NCI-H1417 treated with DMSO at 0.1 percent for 48 hours (cell line): ENCODE measurements around the gene CLDN2.
A peak's percentile ranks its signal among the peaks of the same experiment; 100 is the strongest.
"Not testable (repeated sequence)": the region's sequence is repeated elsewhere in the genome, so short reads cannot be mapped to it uniquely, and the experiment has no call there.

Experiments
- DNase-seq: peaks from one replicate; lab custom pipeline; 2025; lab: John Stamatoyannopoulos, UW

CLDN2 gene, protein sequence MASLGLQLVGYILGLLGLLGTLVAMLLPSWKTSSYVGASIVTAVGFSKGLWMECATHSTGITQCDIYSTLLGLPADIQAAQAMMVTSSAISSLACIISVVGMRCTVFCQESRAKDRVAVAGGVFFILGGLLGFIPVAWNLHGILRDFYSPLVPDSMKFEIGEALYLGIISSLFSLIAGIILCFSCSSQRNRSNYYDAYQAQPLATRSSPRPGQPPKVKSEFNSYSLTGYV

DNA sequence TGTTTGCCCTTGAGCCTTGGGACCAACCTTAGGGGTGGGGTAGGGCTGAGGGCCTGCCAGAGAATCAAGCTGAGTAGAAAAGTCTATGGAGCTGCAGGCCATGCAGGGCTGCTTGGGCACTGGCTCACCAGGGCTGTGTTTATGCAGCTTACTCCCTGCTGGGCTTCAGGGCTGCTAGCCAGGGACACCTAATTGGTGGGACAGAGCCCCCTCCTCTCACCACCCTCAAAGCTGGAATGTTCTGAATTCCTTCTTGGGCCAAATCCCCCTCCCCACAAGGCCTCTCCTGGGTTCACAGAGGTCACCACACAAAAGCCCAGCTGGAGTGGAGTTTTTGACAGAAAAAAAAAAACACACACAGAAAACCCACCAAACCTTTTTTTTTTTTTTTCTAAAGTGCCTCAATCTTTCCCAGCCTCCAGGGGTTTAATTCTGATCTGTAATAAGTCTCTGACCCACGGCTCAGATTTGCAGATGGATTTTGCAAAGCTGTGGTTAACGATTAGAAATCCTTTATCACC, at the start of gene CLDN2:
CLDN2 (plus strand) TSS at position 471 of the 521 bp plus-strand sequence. CDS start 7,827 bp downstream, outside the sequence.
- DNase-seq = no peak

DNA sequence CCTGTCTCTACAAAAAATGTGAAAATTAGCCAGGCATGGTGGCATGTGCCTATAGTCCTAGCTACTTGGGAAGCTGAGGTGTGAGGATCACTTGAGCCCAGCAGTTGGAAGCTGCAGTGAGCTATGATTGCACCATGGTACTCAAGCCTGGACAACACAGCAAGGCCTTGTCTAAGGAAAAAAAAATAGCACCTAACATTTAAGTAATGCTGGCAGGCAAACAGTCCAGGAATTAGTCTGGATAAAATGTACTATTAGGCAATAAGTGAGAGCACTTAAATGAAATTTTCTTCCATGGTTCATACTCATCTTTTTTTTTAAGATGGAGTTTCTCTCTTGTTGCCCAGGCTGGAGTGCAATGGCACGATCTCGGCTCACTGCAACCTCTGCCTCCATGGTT, 47.4 kb upstream of the CLDN2 start:
- DNase-seq = not testable (repeated sequence)

DNA sequence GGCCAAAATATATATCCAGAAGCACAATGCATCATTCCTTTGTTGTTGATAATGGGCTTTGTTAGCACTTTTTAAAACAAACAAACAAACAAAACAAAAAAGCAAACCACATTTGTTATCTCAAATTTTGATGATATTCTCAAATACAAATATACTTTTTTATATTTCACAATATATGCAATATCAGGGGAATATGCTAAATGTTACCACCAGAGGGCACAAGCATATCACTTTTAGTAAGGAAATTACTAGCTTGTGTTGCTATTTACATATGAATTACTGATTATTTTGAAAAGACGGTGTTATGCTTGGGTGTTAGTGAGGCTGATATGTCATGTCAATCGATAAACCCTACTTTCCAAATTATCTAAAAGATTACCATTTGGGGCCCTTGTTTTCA, 46.1 kb upstream of the CLDN2 start:
- no peak for DNase-seq

DNA sequence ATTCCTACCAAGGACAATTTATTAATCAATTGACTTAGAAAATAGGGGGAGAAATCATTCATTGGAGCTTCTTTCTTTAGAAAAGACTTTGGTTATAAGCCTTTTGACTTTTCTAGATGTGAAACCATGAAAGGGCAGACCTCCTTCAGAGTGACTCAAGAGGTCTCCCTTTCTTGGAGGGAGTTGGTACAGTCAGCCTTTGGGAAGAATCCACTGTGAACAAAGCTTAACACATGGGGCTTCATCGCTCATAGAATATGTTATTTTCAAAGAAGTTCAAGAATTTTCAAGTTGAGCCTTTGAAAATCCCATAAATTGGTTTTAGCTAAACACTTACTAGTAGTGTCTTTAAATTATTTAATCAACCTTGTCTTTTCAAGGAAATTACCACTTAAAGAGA, 45.1 kb upstream of the CLDN2 start:
- DNase-seq = no peak

DNA sequence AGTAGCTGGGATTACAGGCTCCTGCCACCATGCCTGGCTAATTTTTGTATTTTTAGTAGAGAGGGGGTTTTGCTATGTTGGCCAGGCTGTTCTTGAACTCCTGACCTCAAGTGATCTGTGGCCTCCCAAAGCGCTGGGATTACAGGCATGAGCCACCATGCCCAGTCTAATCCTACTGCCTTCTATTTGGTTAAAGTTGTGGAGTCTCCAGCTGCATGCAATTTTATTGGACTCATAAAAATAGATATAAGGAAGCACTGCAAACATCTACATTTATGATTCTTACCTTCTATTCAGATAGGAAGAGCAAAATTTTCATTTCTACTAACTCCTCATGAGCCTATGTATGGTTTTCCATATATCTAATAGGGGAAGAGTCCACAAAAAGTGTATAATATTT, 30.7 kb upstream of the CLDN2 start:
- DNase-seq = no peak

DNA sequence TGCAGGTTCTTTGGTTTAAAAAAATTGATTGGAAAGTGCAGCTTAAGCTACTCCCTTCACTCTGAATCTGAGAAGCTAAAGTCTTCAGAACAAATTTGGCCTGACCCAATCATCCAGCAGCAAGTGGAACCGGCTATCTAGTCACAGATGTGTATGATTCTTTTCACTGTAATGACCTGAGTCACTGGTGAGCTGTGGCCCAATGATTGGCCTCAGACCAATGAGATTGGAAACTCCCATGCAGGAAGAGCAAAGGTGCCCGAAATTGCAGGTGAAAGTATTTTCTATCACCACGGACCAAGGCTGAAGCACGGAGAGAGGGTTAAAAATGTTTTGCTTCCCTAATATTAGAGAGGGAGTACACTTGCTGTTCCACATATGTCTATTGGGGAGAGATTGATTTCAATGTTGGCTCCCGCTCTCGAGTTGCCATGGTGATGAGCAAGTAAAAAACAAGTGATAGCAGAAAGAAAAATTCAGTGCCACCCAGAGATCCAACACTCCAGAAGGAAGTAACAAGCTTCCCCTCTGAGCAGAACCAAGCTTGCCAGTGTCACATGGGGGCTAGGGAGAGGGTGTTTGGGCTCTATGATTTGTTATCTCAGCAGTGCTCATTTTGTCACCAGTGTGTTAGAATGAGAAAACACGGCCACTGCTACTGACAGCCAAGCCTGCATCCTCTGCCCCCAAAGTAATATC, 28.3 kb upstream of the CLDN2 start:
- no peak for DNase-seq

DNA sequence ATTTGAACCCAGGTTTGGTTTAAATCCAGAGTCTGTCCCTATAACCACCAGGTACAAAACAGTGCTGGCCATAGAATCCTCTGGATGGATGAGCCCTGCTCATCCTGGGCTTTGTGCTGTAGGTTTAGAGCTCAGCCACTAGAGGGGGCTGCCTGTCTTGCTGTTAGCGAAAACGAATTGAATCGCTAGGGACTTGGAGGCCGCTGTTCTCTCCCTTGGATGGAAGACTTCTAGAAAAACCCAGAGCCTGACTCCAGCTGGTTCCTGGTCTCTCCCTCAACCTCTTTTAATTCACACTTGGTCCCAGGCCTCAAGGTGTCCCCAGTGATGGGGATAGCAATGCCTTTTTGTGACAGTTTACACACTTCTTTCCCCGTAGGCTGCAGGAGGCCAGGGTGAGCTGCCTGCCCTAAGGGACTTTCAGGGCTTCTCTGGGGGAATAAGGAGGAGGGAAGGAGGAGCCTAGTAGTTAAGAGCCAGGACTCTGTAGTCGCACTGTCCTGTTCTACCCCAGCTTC, 25.8 kb upstream of the CLDN2 start:
- DNase-seq = peak; percentile 17

DNA sequence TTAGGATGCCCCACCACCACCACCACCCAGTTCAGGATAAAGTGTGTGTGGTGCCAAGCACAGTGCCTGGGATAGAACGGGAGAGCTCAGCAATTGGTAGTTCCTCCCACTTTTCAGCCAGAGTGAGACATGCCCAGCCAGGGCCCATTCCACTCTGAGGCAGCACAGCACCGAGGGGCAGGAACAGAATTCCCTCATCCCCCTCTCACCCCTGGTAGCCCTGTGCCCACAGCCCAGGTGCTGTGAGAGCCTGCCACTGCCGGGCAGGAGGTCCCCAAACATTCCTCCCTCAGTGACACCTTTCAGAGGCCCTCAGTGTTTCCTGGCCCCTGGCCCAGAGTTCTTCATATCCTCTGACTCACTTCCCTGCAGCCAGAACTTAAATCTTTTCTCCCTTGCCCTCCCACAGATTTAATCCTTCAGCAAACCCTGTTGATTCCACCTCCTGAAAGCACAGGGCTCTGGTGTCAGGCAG, 25.2 kb upstream of the CLDN2 start:
- DNase-seq = no peak

DNA sequence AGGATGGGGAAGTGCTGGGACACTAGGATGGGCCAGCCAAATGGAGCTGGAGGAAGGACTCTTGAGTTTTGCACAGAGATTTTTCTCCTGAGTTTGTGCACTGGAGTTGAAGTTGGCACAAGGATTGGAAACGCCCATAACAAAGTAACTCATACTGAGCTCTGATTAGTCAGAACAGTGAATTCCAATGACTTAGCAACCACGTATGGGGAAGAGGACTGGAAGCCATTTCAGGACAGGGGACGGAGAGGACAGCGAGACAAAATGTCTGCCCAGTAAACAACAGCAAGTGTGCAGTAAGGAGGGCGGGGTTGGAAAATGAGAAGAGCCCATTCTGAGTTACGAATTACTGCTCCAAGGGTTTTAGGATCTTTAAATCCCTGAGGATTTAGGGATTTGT, 22.9 kb upstream of the CLDN2 start:
- DNase-seq = no peak

DNA sequence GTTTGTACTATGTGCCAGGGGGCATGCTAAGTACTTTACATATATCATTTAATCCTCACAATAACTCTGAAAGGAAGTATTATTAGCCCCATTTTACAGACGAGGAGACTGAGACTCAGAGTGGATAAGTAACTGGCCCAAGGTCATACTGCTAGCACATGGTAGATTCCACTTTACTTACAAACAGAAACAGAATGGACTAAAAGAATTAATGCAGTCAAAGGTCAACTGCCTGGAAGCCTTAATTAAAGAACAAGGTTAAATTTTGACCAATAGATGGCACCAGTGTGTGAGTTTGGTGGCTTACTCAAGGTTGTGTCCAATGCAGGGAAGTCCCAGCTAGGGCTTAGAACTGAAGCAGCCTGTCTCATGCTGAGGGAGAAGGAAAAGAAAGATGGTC, 21.7 kb upstream of the CLDN2 start:
- DNase-seq = no peak

DNA sequence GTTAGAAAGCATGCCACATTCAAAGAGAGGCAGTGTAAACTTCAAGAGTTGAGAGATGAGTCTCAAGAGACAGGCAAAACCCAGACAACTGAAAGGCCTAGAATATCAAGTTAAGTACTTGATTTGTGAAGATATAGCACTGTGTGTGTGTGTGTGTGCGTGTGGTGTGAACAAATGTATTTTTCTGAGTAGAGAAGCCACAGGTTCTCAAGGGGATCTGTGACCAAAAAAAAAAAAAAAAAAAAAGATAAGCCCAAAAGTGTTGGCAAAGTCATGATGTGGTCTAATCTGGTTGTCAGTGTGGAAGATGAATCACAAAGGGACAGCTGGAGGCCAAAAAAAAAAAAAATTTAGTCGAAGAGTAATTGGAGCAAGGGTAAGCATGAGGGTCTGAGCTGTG, 20.9 kb upstream of the CLDN2 start:
- no peak for DNase-seq

DNA sequence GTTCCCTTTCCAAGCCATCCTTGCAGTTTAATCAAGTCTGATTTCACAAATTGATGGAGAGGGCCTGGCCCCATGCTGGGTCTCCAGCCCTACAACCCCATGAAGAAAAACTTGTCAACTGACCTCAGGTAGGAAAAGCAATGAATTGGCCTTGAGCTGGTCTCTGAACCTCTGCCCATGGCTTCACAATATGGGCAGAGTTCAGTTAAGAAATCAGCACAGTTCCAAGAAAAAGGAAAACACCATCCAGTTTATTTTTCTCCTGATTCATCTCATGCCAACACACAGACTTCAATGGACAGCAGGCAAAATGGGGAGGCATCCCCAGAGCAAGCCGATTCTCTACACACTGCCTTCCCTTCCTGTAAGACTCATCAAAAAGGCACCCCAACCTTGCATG, 20.4 kb upstream of the CLDN2 start:
- DNase-seq = no peak

DNA sequence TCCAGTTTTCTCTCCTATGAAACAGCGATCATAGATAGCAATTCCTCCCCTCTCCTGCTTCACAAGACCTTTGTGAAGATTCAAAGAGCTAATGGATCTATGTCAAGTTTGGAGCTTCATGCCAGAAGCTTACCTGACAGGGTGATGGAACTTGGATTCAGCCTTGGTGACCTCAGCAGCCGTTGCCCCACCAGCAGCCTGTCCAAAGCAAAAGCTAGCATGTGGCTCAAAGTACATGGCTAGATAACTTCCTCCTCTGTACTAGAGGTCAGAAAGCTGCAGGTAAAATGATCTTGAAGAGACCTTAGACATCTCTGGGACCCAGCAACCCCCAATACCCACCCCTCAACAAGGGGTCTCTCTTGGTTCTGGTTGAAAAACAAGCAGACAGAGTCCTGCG, 18.9 kb upstream of the CLDN2 start:
- DNase-seq = no peak

DNA sequence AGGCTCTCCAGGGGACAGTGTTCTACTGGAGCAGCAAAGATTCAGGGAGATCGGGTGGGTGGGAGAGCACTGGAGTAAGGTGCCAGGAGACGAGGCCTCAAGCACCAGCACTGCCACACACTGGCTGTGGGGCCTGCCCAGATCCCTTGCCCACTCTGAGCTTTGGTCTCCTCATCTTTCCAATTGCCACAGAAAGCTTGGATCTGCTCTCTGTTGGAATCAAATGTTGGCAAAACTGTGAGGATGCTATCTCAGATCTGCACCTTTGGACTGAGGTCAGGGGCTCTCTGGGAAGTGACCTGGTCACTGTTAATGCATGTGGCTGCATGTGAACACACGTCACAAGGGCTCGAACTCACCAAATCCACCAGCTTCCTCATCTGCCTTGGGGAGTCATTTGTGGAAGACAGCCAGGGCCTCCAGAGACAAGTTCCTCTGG, 18.4 kb upstream of the CLDN2 start:
- DNase-seq = no peak

DNA sequence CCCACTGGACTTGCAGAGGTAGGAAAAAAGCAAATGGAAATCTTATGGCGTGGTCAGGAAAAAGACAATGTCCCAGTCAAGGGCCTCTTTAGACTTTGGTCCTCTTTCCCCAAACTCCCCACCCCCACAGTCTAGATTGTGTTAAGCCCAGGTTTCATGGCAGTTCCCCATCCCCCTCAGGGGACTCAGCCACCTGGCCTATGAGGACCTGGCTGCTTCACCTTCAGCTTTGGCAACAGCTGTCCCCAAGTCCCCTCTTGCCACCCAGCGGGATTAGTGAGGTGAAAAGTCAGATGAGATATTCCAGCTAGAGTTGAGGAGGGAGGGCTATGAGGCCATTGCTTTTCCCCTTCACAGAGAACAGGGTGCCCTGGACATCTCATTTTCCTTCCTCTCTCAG, 17.5 kb upstream of the CLDN2 start:
- DNase-seq = no peak

DNA sequence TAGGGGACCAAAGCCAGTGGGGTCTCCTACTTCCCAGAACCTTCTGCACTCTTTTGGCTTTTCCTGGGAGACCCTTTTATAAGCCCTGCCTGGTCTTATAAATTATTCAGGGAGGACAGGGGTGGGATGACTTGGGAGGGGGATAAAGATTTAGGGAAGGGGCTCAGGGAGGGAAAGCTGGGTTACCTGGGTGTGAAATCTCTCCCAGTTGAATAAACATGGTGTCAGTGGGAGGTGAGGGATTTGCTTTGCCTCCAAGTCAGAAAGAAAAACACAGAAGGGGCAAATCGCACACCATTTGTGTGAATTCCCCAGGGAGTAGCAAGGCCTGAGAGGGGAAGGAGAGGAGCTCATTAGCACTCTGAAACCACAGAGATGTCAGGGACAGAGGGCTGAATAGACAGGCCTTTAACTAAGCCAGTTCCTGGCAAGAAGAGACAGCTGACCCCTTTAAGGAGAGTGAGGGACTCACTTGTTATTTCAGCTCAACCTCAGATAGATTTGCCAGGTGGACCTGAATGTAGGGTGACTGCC, 16.8 kb upstream of the CLDN2 start, which contains the start of gene RIPPLY1:
RIPPLY1 (minus strand) TSS at position 51 of the 534 bp plus-strand sequence. CDS start 54 bp downstream, outside the sequence.
- no peak for DNase-seq

DNA sequence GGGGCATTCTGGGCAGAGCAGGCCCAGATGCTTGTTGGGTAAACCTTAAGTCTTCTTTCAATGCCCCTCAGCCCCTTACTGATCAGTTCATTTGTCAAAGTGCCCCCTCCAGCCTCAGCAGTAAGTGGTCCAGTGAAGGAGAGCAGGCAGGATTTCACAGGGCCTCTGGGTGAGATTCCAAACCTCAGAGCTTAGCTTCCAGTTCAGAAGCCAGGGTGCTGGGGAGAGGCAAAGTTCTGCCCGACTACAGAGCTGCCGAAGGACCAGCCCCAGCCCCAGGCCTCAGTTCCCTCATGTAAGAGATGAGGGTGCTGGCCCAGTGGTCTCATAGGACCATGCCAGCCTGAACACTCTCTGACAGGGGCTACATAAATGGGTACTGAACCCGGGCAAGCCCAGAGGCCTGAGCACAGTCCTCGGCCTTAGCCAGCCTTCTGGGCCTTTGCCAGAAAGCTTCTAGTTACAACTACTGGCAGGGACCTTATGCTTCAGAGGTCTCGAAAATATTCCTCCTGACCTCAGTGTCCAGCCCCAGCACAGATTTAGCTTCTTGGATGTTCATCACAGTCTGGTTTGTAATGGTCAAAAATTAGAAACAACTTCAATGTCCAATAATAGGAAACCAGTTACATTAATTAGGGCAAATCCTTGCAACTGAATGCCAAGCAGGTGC, 16.2 kb upstream of the CLDN2 start:
- no peak for DNase-seq

DNA sequence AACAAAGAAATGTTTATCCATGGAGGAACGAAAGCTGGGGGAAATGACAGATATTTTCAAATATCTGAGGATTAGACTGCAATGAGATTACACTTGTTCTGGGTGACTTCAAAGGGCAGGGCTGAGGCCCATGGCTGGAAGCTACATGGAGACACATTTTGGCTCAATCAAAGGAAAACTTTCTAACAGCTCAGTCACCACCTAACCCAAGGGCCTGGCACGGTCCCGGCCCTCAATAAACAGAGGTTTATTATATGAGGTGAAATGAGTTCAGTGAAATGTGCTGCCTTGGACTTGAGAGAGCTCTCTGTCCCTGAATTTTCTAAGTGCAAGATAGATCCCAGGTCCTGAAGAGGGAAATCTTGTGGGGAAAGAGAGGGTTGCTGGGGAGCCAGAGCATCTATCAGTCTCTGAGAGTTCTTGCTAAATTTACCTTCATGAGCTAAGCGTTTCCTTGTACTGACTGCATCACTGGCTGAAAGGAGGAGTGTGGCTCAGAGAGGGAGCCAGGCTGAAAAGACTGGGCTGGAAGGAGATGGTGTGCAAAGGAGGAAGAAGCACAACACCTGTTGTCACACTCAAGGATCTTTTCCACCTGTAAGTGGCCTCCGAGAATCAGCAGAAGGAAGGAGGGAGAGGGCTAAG, 15.0 kb upstream of the CLDN2 start:
- DNase-seq = no peak

DNA sequence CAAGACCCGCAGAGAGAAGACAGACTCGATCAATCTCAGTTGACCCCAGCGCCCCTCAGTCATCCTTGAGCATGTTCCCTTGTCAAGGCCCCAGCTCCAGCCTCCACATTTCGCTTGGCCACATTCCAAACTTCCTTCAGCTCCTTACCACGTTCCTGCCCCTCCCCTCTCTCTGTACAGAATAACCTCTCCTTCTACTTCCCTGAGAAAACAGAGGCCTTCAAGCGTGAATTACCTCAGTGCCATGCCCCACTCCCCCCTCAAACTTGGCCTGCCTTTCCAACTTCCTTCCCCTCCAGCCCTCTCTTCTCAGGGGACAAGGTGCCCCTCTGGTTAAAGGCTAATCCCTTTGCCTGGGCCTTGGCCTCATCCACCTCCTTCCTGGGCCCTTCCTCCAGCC, 13.8 kb upstream of the CLDN2 start:
- DNase-seq = no peak

DNA sequence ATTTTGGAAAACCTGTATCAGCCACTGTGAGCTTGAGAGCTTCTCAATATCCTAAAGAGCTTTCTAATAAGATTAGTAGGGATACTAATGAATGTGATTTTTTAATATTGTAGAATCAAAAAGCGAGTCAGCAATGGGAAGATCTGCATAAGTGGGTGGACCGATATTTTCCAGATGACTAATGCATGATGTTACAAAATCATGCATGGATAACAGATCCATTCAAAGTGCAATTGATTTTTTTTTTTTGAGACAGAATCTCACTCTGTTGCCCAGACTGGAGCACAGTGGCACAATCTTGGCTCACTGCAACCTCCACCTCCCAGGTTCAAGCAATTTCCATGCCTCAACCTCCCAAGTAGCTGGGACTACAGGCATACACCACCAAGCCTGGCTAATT, 7.3 kb upstream of the CLDN2 start:
- DNase-seq = no peak

DNA sequence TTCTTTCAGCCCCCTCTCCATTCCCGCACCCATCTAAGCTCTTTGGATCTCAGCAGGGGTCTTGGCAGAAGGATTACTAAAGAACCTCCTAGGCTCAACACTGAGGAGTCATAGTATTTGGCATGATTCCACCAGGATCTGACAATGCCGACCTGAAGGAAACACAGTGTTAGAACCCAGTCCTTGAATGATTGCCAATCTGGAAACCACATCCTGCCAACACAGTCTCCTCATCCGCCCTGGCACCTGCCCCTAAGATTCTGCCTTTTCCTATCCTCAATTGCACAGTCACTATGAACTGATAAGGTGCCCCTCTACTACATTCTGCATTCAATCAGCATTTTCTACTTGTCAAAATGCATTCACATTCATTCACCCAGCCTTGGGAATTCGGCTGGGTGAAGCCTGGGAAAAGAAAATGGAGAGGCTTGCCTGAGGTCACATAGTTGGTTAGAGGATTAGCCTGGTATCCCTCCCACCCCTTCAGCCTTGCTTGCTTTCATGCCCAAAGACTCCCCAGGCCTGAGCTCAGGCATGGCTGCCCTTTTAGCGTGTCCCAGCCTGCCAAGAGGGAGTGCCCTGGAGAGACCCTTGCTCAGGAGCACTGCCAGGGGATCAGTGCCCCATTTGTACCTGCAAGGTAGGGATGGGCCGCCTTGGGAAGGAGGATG, 2.2 kb upstream of the CLDN2 start:
- DNase-seq = no peak
